Esophagus (tissue), 2 donors: Measurements from ENCODE around the gene POTEE. TPM values are rescaled to one million over a fixed set of nuclear protein-coding genes. Genes with fewer than 3 reads are reported as not detected.
"Not testable (repeated sequence)": the region's sequence is repeated elsewhere in the genome, so short reads cannot be mapped to it uniquely, and the experiment has no call there.

Source experiments
- H3K27ac ChIP-seq, 2 donors: one replicate each; pipeline ENCODE4 v1.5.1; 2013; ENCODE audit warnings: low read depth in 2 of 2, mild to moderate bottlenecking in 2 of 2, inconsistent platforms in 1 of 2, low read length in 1 of 2, moderate library complexity in 1 of 2
- H3K27me3 ChIP-seq, 2 donors: one replicate each; pipeline ENCODE4 v1.6.1; 2013; ENCODE audit warnings: low read length in 2 of 2, control low read depth in 1 of 2, mild to moderate bottlenecking in 1 of 2; ENCODE audit not compliant: insufficient read depth in 2 of 2, control insufficient read depth in 1 of 2
- H3K36me3 ChIP-seq, 2 donors: one replicate each; pipeline ENCODE4 v1.6.1; 2013; ENCODE audit warnings: low read length in 1 of 2; ENCODE audit not compliant: control insufficient read depth in 2 of 2, insufficient read depth in 2 of 2
- H3K4me1 ChIP-seq, 2 donors: one replicate each; pipeline ENCODE4 v1.6.1; 2013; ENCODE audit warnings: low read length in 1 of 2; ENCODE audit not compliant: control insufficient read depth in 2 of 2, insufficient read depth in 2 of 2
- H3K4me3 ChIP-seq, 2 donors: one replicate each; pipeline ENCODE4 v1.5.1; 2013; ENCODE audit warnings: low read length in 2 of 2, mild to moderate bottlenecking in 2 of 2, low read depth in 1 of 2, moderate library complexity in 1 of 2
- H3K9me3 ChIP-seq, 2 donors: one replicate each; pipeline ENCODE4 v1.6.1; 2013; ENCODE audit warnings: mild to moderate bottlenecking in 2 of 2, low read depth in 1 of 2, low read length in 1 of 2, moderate library complexity in 1 of 2; ENCODE audit not compliant: control insufficient read depth in 2 of 2, insufficient read depth in 1 of 2
- WGBS, 2 donors: extraction: QIAGEN DNeasy Blood & Tissue Kit; methylation state at CpG; one replicate each; pipeline ENCODE4 v1.1.7; 2013; 5-methylcytosine and 5-hydroxymethylcytosine counted together
- polyA plus RNA-seq, 2 donors: library from polyadenylated mRNA; stranded (reverse); fragments of 200-250 nt; gene quantifications; one replicate each; pipeline ENCODE4 v1.2.3, GENCODE V29; 2013
- donor health status: healthy with polysubstance abuse.
- donor health status: Bipolar disorder and iron deficiency.

POTEE gene
- polyA plus RNA-seq, 2 donors: not detected

DNA sequence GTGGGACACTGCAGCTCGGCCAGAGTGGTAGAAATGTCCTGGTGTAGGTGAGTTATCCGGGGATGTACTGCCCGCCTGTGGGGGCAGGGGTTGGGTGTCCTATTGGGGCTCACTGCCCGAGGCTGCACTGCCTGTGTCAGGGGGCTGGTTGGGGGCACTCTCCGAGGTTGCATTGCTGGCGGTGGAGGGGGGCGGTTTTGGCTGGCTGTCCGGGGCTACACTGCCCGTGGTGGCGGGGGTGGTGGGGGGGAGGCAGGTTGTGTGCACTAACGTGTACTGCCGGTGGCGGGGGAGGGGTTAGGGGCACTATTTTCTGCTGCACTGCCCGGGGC is 403 bp downstream of the POTEE start:
- H3K36me3 ChIP-seq, H3K27me3 ChIP-seq, H3K27ac ChIP-seq, H3K9me3 ChIP-seq, H3K4me1 ChIP-seq, H3K4me3 ChIP-seq: not testable (repeated sequence)
- WGBS, 2 donors: 81 to 92% methylated on average over 9 to 14 of the region's 14 CpGs

DNA sequence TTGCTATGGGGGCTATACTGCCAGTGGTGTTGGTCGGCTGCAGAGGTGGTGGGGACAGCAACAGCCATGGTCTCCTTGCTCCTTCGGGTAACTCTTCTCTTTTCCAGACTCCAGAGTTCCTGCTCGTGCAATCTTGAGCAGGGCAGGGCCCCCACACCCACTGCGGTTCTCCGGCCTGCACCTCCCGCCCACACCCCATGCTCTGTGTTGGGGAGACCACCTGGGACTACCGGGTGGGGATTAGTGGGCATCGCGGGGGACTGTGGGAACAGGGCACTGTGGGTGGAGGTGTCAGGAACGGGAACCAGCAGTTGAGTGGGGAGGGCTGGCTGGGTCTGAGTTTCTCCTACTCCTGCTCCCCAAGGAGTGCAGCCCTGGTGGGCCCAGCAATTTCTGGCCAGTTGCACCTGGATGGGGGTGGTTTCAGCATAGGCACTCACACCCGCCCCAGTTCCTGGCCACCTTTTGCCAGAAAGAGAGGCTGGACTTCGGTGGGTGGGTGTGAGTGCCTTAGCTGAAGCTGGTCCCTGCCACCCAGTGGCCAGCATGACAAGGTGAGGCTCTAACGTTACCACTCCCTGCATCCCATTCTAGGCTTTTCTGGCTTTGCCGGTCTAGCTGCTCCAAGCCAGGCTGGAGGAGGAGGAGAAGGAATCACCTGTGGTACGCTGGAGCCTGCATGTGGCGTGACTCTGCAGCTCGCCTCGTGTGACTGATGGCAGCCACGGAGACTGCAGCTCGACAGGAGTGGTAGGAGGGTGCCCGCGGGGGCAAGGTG is 1.3 kb downstream of the POTEE start:
- 80 to 86% methylated on average over 10 to 14 of the region's 22 CpGs for WGBS, 2 donors
- not testable (repeated sequence) for H3K9me3 ChIP-seq, H3K27me3 ChIP-seq, H3K27ac ChIP-seq, H3K36me3 ChIP-seq, H3K4me3 ChIP-seq, H3K4me1 ChIP-seq

DNA sequence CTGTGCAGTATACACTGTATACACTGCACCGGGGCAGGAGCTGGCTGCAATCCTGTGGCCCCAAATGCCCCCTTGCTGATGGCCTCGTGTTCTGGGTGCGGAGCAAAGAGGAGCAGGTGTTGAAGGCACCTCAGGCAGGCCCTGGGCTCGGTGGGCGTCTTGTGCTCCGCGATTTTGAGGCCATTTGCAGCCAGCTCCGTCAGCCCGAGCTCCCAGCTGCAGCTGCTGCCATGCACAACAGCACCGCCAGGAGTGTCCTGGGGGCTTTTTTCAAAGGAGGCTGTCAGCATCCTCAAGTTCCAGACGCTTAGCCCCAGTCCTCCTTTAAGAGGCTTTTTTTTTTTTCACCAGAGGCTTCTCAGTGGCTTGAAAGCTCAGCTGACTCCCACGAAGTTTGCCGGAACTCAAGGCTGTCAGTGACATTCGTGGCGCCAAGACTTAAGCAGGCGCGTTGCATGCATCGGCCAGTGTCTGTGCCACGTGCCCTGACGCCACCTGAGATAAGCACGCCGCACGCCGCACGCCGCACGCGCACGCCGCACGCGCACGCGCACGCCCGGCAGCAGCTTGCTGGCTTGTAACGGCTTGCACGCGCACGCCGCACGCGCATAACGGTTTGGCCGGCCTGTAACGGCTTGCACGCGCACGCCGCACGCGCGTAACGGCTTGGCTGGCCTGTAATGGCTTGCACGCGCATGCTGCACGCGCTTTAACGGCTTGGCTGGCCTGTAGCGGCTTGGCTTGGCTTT is 8.1 kb downstream of the POTEE start:
- not testable (repeated sequence) for H3K27me3 ChIP-seq, H3K4me1 ChIP-seq, H3K9me3 ChIP-seq, H3K27ac ChIP-seq, H3K36me3 ChIP-seq, H3K4me3 ChIP-seq
- WGBS, 2 donors: 92 to 96% methylated on average over 30 to 44 of the region's 60 CpGs

DNA sequence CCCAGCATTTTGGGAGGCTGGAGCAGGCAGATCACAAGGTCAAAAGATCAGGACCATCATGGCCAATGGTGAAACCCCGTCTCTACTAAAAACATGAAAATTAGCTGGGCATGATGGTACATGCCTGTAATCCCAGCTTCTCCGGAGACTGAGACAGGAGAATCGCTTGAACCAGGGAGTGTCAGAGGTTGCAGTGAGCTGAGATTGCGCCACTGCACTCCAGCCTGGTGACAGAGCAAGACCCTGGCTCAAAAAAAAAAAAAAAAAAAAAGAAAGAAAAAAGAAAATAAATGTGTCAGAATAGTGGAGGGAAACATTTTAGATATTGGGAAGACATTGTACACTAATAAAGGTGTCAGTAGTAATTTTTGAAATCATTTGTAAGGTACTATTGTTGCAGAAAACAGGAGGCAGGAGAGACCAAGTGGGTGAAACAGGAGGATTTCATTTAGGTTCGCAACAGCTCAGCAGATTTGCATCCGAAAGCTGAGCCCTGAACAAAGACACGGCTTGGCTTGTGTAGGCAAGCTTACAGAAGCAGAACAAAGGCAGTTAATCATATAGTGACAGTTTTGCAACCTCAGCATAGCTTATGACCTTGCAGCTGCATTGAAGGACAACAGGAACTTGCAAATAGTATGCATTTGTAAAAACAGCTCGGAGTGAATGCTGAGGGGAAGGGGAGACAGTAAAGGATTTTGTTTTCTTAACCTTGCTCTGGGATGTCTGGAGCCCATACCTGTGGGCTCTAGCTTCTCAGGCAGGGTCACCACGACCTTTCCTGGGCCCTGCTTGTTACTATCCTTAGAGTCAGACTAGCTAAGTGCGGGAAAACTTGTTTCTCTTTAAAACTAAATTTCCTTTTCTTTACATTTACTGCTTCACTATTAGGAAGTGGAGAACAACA is 26.5 kb downstream of the POTEE start:
- not testable (repeated sequence) for H3K36me3 ChIP-seq, H3K27ac ChIP-seq, H3K4me3 ChIP-seq, H3K27me3 ChIP-seq, H3K9me3 ChIP-seq, H3K4me1 ChIP-seq
- WGBS, 2 donors: 30 to 34% methylated on average over 7 to 9 of the region's 10 CpGs

Other genes starting within 250 kb of the POTEE start
- 10 to 100 TPM; 13.2 to 27.3 TPM for gene FAM168B, start 116.1 kb upstream of the POTEE start, polyA plus RNA-seq
- gene PLEKHB2, start 104.2 kb upstream of the POTEE start, polyA plus RNA-seq: 10 to 100 TPM in 1 of 2 donors, 1 to 10 TPM in 1; 8.7 to 18.0 TPM
- under 1 TPM in 1 of 2 donors, not detected in 1; 0.02 TPM for gene RAB6D, start 154.6 kb downstream of the POTEE start, polyA plus RNA-seq